ENCODE data around the gene RTRAF. TPM values are rescaled to one million over a fixed set of nuclear protein-coding genes. Genes with fewer than 3 reads are reported as not detected.

The RTRAF gene
- total and polyA plus RNA-seq, 10 donors: 37.8 to 184 (median 92.3) TPM

- H3K27me3 ChIP-seq (replicated peaks in 1 of 7): no peaks in the 10 kb centered on the region
- H3K36me3 ChIP-seq: peaks cover 0 to 71% (median 27%) of the 10 kb centered on the region in 6 donors
- intact Hi-C loops (cut with DNase I; ENCODE audit: low total_unique reads): loop anchor here (10.0 kb wide), 1 partner anchor 95 kb away; the partner anchor contains the start of gene GNG2
- 93 to 98% (median 94%) methylated on average over 1 of the region's 1 CpG for WGBS, 5 donors
- H3K27ac ChIP-seq: no peak overlapping the region
- peaks cover 0 to 32% (median 11%) of the 10 kb centered on the region in 6 donors for H3K4me1 ChIP-seq
- DNase-seq: no peak
- TF ChIP-seq POLR2AphosphoS5 (IDR thresholded peaks at IDR 0.05): no peak
- TF ChIP-seq CTCF (IDR thresholded peaks at IDR 0.05 in 8 of 11, conservative IDR thresholded peaks at IDR 0.05 in 3 of 11): no peak
- TF ChIP-seq POLR2A (IDR thresholded peaks at IDR 0.05): no peak
- peaks cover 0 to 29% (median 25%) of the 10 kb centered on the region in 8 donors for H3K9me3 ChIP-seq
- H3K4me3 ChIP-seq: no peak overlapping the region
Observed at GRCh38 chr14:51959928-51960327, 29.4 kb upstream of the RTRAF start.

GRCh38 chr14:51960866-51961265 is 28.5 kb upstream of the RTRAF start:
- DNase-seq: no peak
- Histone ChIP-seq H3K4me3 (no peak overlapping the region), H3K36me3 (peaks cover 0 to 62% (median 26%) of the 10 kb centered on the region in 6 donors), H3K4me1 (peaks cover 0 to 32% (median 11%) of the 10 kb centered on the region in 6 donors), H3K27ac (no peak overlapping the region), H3K27me3 (replicated peaks in 1 of 7) (no peaks in the 10 kb centered on the region), H3K9me3 (peaks cover 0 to 29% (median 25%) of the 10 kb centered on the region in 8 donors)
- intact Hi-C loops (cut with DNase I; ENCODE audit: low total_unique reads): loop anchor here (10.0 kb wide), 1 partner anchor 96 kb away; the partner anchor contains the start of gene GNG2
- TF ChIP-seq CTCF (IDR thresholded peaks at IDR 0.05 in 8 of 11, conservative IDR thresholded peaks at IDR 0.05 in 3 of 11) (no peak), POLR2A (IDR thresholded peaks at IDR 0.05) (no peak), POLR2AphosphoS5 (IDR thresholded peaks at IDR 0.05) (no peak)

GRCh38 chr14:51962711-51963110 is 26.6 kb upstream of the RTRAF start:
- Histone ChIP-seq H3K4me1 (peaks cover 0 to 32% (median 11%) of the 10 kb centered on the region in 6 donors), H3K36me3 (peaks cover 0 to 59% (median 22%) of the 10 kb centered on the region in 6 donors), H3K27me3 (replicated peaks in 1 of 7) (no peaks in the 10 kb centered on the region), H3K4me3 (no peak overlapping the region), H3K9me3 (peaks cover 0 to 25% (median 22%) of the 10 kb centered on the region in 8 donors), H3K27ac (peak overlapping the region in 6 of 8 donors; percentile 3 to 41 (median 24))
- intact Hi-C loops (cut with DNase I; ENCODE audit: low total_unique reads): loop anchor here (10.0 kb wide), 1 partner anchor 98 kb away; the partner anchor contains the start of gene GNG2
- no peak for DNase-seq
- TF ChIP-seq POLR2AphosphoS5 (IDR thresholded peaks at IDR 0.05) (no peak), CTCF (IDR thresholded peaks at IDR 0.05 in 8 of 11, conservative IDR thresholded peaks at IDR 0.05 in 3 of 11) (no peak), POLR2A (IDR thresholded peaks at IDR 0.05) (no peak)
- 32 to 57% (median 34%) methylated on average over 2 to 3 of the region's 3 CpGs for WGBS, 5 donors

GRCh38 chr14:51963286-51963685 is 26.1 kb upstream of the RTRAF start:
- intact Hi-C loops (cut with DNase I; ENCODE audit: low total_unique reads): loop anchor here (10.0 kb wide), 1 partner anchor 98 kb away; the partner anchor contains the start of gene GNG2
- Histone ChIP-seq H3K27me3 (replicated peaks in 1 of 7) (no peaks in the 10 kb centered on the region), H3K4me1 (peaks cover 0 to 32% (median 11%) of the 10 kb centered on the region in 6 donors), H3K27ac (peak overlapping the region in 6 of 8 donors; percentile 3 to 41 (median 24)), H3K36me3 (peaks cover 0 to 59% (median 17%) of the 10 kb centered on the region in 6 donors), H3K4me3 (peak overlapping the region in 1 of 8 donors; percentile 16), H3K9me3 (peaks cover 0 to 20% (median 16%) of the 10 kb centered on the region in 8 donors)
- no peak for TF ChIP-seq POLR2A (IDR thresholded peaks at IDR 0.05)
- TF ChIP-seq CTCF (IDR thresholded peaks at IDR 0.05 in 8 of 11, conservative IDR thresholded peaks at IDR 0.05 in 3 of 11): no peak
- TF ChIP-seq POLR2AphosphoS5 (IDR thresholded peaks at IDR 0.05): no peak
- WGBS, 5 donors: 19 to 31% (median 24%) methylated on average over 4 of the region's 4 CpGs
- no peak for DNase-seq

Measured in spleen (tissue), 11 donors.